PC-3 (cell line): ENCODE results near the gene PSMB2. TPM values are rescaled to one million over a fixed set of nuclear protein-coding genes. Genes with fewer than 3 reads are reported as not detected.

Experiments used
- ATAC-seq: fragments of 200-7000 bp; cut with Tn5 transposase; 2 replicates; pipeline ENCODE4 v1.9.1; 2020; ENCODE audit warnings: mild to moderate bottlenecking, moderate library complexity
- BruUV-seq: library from RNA; stranded (reverse); fragments of 400-500 nt; replicated peaks from 2 replicates; lab custom pipeline; 2021; lab: Mats Ljungman, UMichigan
- CTCF ChIA-PET: fragments of 300-600 bp; sonication (Branson Sonifier 250); formaldehyde crosslinking; loops from one replicate; lab custom pipeline; 2022; ENCODE audit warnings: antibody characterized with exemption; lab: Charles Lee
- POLR2A ChIA-PET: fragments of 300-600 bp; sonication (Branson Sonifier 250); formaldehyde crosslinking; loops from one replicate; lab custom pipeline; 2022; ENCODE audit warnings: antibody characterized with exemption; ENCODE audit not compliant: unreplicated experiment; lab: Charles Lee
- DNase-seq: peaks from one replicate; pipeline ENCODE4 v3.0.0-alpha.2; 2015
- H2AFZ ChIP-seq: fragments of 300-600 bp; sonication (generic); 2 replicates; pipeline ENCODE4 v1.6.0; 2016; ENCODE audit warnings: antibody characterized with exemption, low read length
- H3F3A ChIP-seq: fragments of 300-600 bp; sonication (generic); one replicate; pipeline ENCODE4 v1.6.0; 2017; ENCODE audit warnings: antibody characterized with exemption, low read length, control low read depth, mild to moderate bottlenecking; ENCODE audit not compliant: unreplicated experiment
- H3K27ac ChIP-seq: fragments of 300-600 bp; sonication (generic); 2 replicates; pipeline ENCODE4 v1.5.1; 2016; ENCODE audit warnings: mild to moderate bottlenecking, low read length
- H3K27me3 ChIP-seq: fragments of 300-600 bp; sonication (generic); 2 replicates; pipeline ENCODE4 v1.6.1; 2016; ENCODE audit warnings: low read length, mixed read lengths
- H3K36me3 ChIP-seq: fragments of 300-600 bp; sonication (generic); 2 replicates; pipeline ENCODE4 v1.6.1; 2016; ENCODE audit warnings: low read depth, mixed run types, low read length, mixed read lengths
- H3K4me1 ChIP-seq: fragments of 300-600 bp; sonication (generic); 2 replicates; pipeline ENCODE4 v1.5.1; 2016; ENCODE audit warnings: low read length; ENCODE audit not compliant: insufficient read depth
- H3K4me2 ChIP-seq: fragments of 300-600 bp; sonication (generic); 2 replicates; pipeline ENCODE4 v1.6.0; 2016; ENCODE audit warnings: low read length
- H3K4me3 ChIP-seq: fragments of 300-600 bp; sonication (generic); 2 replicates; pipeline ENCODE4 v1.5.1; 2016; ENCODE audit warnings: mild to moderate bottlenecking, low read length, mixed read lengths
- H3K79me2 ChIP-seq: fragments of 300-600 bp; sonication (generic); 2 replicates; pipeline ENCODE4 v1.6.1; 2017; ENCODE audit warnings: low read length, mixed read lengths
- H3K9ac ChIP-seq: fragments of 300-600 bp; sonication (generic); 2 replicates; pipeline ENCODE4 v1.6.0; 2016; ENCODE audit warnings: mild to moderate bottlenecking, low read length
- H3K9me2 ChIP-seq: fragments of 300-600 bp; sonication (generic); replicated peaks from 2 replicates; pipeline ENCODE4 v1.6.1; 2016; ENCODE audit warnings: mixed run types, low read length, mixed read lengths
- H3K9me3 ChIP-seq: fragments of 300-600 bp; sonication (generic); 2 replicates; pipeline ENCODE4 v1.6.1; 2016; ENCODE audit warnings: low read length, mixed read lengths
- H4K20me1 ChIP-seq: fragments of 300-600 bp; sonication (generic); 2 replicates; pipeline ENCODE4 v1.6.1; 2016; ENCODE audit warnings: low read length, mixed read lengths
- CTCF ChIP-seq: fragments of 300-600 bp; sonication (generic); conservative IDR thresholded peaks from 2 replicates; pipeline ENCODE4 v1.5.1; 2017; ENCODE audit warnings: antibody characterized with exemption, low read depth, mild to moderate bottlenecking, low read length
- EZH2 ChIP-seq: fragments of 300-600 bp; sonication (generic); IDR thresholded peaks from one replicate; pipeline ENCODE4 v1.6.1; 2017; ENCODE audit warnings: antibody characterized with exemption, mild to moderate bottlenecking, low read length; ENCODE audit not compliant: unreplicated experiment
- EZH2phosphoT487 ChIP-seq: fragments of 300-600 bp; sonication (generic); IDR thresholded peaks from 2 replicates; pipeline ENCODE4 v1.6.1; 2018; ENCODE audit warnings: mild to moderate bottlenecking, antibody characterized with exemption, low read length, borderline replicate concordance
- intact Hi-C: fragments of 100-400 bp; cut with micrococcal nuclease; formaldehyde crosslinking; loops from 2 replicates; pipeline ENCODE4 v1.9.0; 2023
- total RNA-seq: library from RNA; depleted of rRNA; stranded (reverse); fragments of >200 nt; gene quantifications from 2 replicates; pipeline ENCODE4 v1.2.3, GENCODE V29; 2014

The PSMB2 gene
- total RNA-seq, 1 experiment from 2014 or later = 61.2 TPM

- DNase-seq (no peak), ATAC-seq (no peak)
- no peaks in the 10 kb centered on the region for H3K9me2 ChIP-seq
- no peaks in the 10 kb centered on the region for H3F3A ChIP-seq
- H3K4me1 ChIP-seq = peaks cover 18% of the 10 kb centered on the region
- H3K9ac ChIP-seq = no peak overlapping the region
- BruUV-seq = no TSS peak
- TF ChIP-seq EZH2phosphoT487 (no peak), CTCF (no peak), EZH2 (no peak)
- ChIA-PET POLR2A (no interaction called here), CTCF (interaction anchor here (0.6 to 0.9 kb wide), 3 partner anchors 145 to 199 kb away, joined by 4 to 5 read pairs (median 4); partner anchors contain the start of gene CLSPN)
- no peak overlapping the region for H3K4me3 ChIP-seq
- no peak overlapping the region for H2AFZ ChIP-seq
- no peak overlapping the region for H3K4me2 ChIP-seq
- no peaks in the 10 kb centered on the region for H3K36me3 ChIP-seq
- H3K27me3 ChIP-seq = no peaks in the 10 kb centered on the region
- H4K20me1 ChIP-seq = no peaks in the 10 kb centered on the region; the same call in 1 of the 2 replicates
- H3K9me3 ChIP-seq = no peaks in the 10 kb centered on the region
- H3K79me2 ChIP-seq = no peaks in the 10 kb centered on the region
- no peak overlapping the region for H3K27ac ChIP-seq
- intact Hi-C loops = no loop called here
Measured at GRCh38 chr1:35570589-35571137, 70.7 kb downstream of the PSMB2 start.

- Histone ChIP-seq H3K36me3 (no peaks in the 10 kb centered on the region), H3K4me3 (no peak overlapping the region), H3K4me2 (no peak overlapping the region), H3K79me2 (no peaks in the 10 kb centered on the region), H3K27ac (no peak overlapping the region), H3K9ac (no peak overlapping the region), H3K9me2 (no peaks in the 10 kb centered on the region), H2AFZ (no peak overlapping the region), H3K27me3 (no peaks in the 10 kb centered on the region), H3F3A (no peaks in the 10 kb centered on the region), H3K9me3 (no peaks in the 10 kb centered on the region), H3K4me1 (peaks cover 14% of the 10 kb centered on the region), H4K20me1 (no peaks in the 10 kb centered on the region; the same call in 1 of the 2 replicates)
- POLR2A ChIA-PET = no interaction called here
- CTCF ChIA-PET = interaction anchor here (0.9 kb wide), 1 partner anchor 157 kb away, joined by 5 read pairs; no protein-coding TSS in a partner anchor
- no peak for TF ChIP-seq EZH2
- TF ChIP-seq EZH2phosphoT487 = no peak
- TF ChIP-seq CTCF = no peak
- ATAC-seq (no peak), DNase-seq (peak; percentile 44)
- intact Hi-C loops = loop anchor here (1.0 kb wide), 3 partner anchors 145 to 204 kb away; no protein-coding TSS in a partner anchor
- no TSS peak for BruUV-seq
Measured at GRCh38 chr1:35569936-35570335, 71.4 kb downstream of the PSMB2 start.

- BruUV-seq = no TSS peak
- no peak overlapping the region for H3K27ac ChIP-seq
- no peaks in the 10 kb centered on the region for H3K36me3 ChIP-seq
- no peaks in the 10 kb centered on the region for H3K79me2 ChIP-seq
- H3K9me3 ChIP-seq = no peaks in the 10 kb centered on the region
- H3K4me3 ChIP-seq = no peak overlapping the region
- H4K20me1 ChIP-seq = no peaks in the 10 kb centered on the region; the same call in 1 of the 2 replicates
- no peak overlapping the region for H2AFZ ChIP-seq
- DNase-seq (peak; percentile 78), ATAC-seq (peak; percentile 57)
- no peaks in the 10 kb centered on the region for H3F3A ChIP-seq
- intact Hi-C loops = loop anchor here (1.0 kb wide), 3 partner anchors 146 to 205 kb away; no protein-coding TSS in a partner anchor
- POLR2A ChIA-PET = no interaction called here
- no peak for TF ChIP-seq EZH2
- TF ChIP-seq CTCF = peak; percentile 92
- no peak for TF ChIP-seq EZH2phosphoT487
- CTCF ChIA-PET = interaction anchor here (0.5 to 1.1 kb wide), 7 partner anchors 25 to 230 kb away, joined by 3 to 10 read pairs (median 9); no protein-coding TSS in a partner anchor
- no peaks in the 10 kb centered on the region for H3K9me2 ChIP-seq
- no peak overlapping the region for H3K4me2 ChIP-seq
- H3K4me1 ChIP-seq = peaks cover 17% of the 10 kb centered on the region
- no peak overlapping the region for H3K9ac ChIP-seq
- no peaks in the 10 kb centered on the region for H3K27me3 ChIP-seq
Measured at GRCh38 chr1:35568975-35569395, 72.3 kb downstream of the PSMB2 start.
